GM21515 (cell line): ENCODE data around the gene PFKFB3.
"Not testable (repeated sequence)": the region's sequence is repeated elsewhere in the genome, so short reads cannot be mapped to it uniquely, and the experiment has no call there.

ENCODE experiments used
- ATAC-seq: cut with Tn5 transposase; IDR thresholded peaks from one replicate; pipeline ENCODE4 v1.9.1; 2021; ENCODE audit not compliant: unreplicated experiment

PFKFB3 gene

GRCh38 chr10:6202684-6203330 lies at the start of gene PFKFB3:
TSS of gene PFKFB3 (plus strand) at chr10:6202932. CDS start at chr10:6203261, 329 bp downstream.
- ATAC-seq = peak; percentile 70

- ATAC-seq = no peak
Observed at GRCh38 chr10:6153845-6154244, 48.9 kb upstream of the PFKFB3 start.

GRCh38 chr10:6154566-6154965 lies 48.2 kb upstream of the PFKFB3 start:
- no peak for ATAC-seq

GRCh38 chr10:6158276-6158675 lies 44.5 kb upstream of the PFKFB3 start:
- no peak for ATAC-seq

- ATAC-seq = no peak
Observed at GRCh38 chr10:6161921-6162320, 40.8 kb upstream of the PFKFB3 start.

- no peak for ATAC-seq
Observed at GRCh38 chr10:6162589-6163356, 40.0 kb upstream of the PFKFB3 start.

GRCh38 chr10:6163364-6164270 lies 39.1 kb upstream of the PFKFB3 start:
- peak; percentile 92 for ATAC-seq

- ATAC-seq = no peak
Observed at GRCh38 chr10:6164271-6165095, 38.2 kb upstream of the PFKFB3 start.

GRCh38 chr10:6165221-6165725 lies 37.5 kb upstream of the PFKFB3 start:
- ATAC-seq = no peak

- ATAC-seq = not testable (repeated sequence)
Observed at GRCh38 chr10:6165933-6166332, 36.8 kb upstream of the PFKFB3 start.

- ATAC-seq = no peak
Observed at GRCh38 chr10:6167456-6167855, 35.3 kb upstream of the PFKFB3 start.

GRCh38 chr10:6168084-6168483 lies 34.6 kb upstream of the PFKFB3 start:
- ATAC-seq = no peak

- no peak for ATAC-seq
Observed at GRCh38 chr10:6170638-6171037, 32.1 kb upstream of the PFKFB3 start.

GRCh38 chr10:6171881-6172695 lies 30.6 kb upstream of the PFKFB3 start:
- ATAC-seq = no peak

- no peak for ATAC-seq
Observed at GRCh38 chr10:6173203-6173602, 29.5 kb upstream of the PFKFB3 start.

- no peak for ATAC-seq
Observed at GRCh38 chr10:6174201-6174874, 28.4 kb upstream of the PFKFB3 start.

GRCh38 chr10:6175329-6176055 lies 27.2 kb upstream of the PFKFB3 start:
- ATAC-seq = no peak

GRCh38 chr10:6176691-6177231 lies 26.0 kb upstream of the PFKFB3 start:
- no peak for ATAC-seq
